ENCODE measurements around the gene PTK7. TPM values are rescaled to one million over a fixed set of nuclear protein-coding genes. Genes with fewer than 3 reads are reported as not detected.
"Not testable (repeated sequence)": the region's sequence is repeated elsewhere in the genome, so short reads cannot be mapped to it uniquely, and the experiment has no call there.

PTK7 gene
- total and polyA plus RNA-seq, 5 donors from 2014 or later: 0.25 to 2.3 TPM; not detected in 3

- no peaks in the 10 kb centered on the region for H3K36me3 Mint-ChIP-seq
- Histone ChIP-seq H3K27me3 (ENCODE audit: control insufficient read depth, insufficient read depth, low read length) (no peaks in the 10 kb centered on the region), H3K4me3 (ENCODE audit: low read depth, low read length) (no peak overlapping the region), H3K4me1 (ENCODE audit: control insufficient read depth, insufficient read depth, low read length, poor library complexity, severe bottlenecking) (peaks cover 2% of the 10 kb centered on the region), H3K9me3 (ENCODE audit: control insufficient read depth in 2 of 2, low read length in 2 of 2) (no peaks in the 10 kb centered on the region), H3K36me3 (ENCODE audit: control insufficient read depth, insufficient read depth, low read length) (no peaks in the 10 kb centered on the region), H3K27ac (ENCODE audit: insufficient read depth, low read length, poor library complexity, severe bottlenecking) (no peak overlapping the region)
- no peaks in the 10 kb centered on the region for H3K9me3 Mint-ChIP-seq
- peaks cover 0 to 12% (median 0%) of the 10 kb centered on the region in 4 donors for H3K4me1 Mint-ChIP-seq
- H3K27me3 Mint-ChIP-seq: no peaks in the 10 kb centered on the region
- DNase-seq: no peak
- H3K4me3 Mint-ChIP-seq: no peak overlapping the region
- no peak for ATAC-seq (ENCODE audit: low read depth in 2 of 2)
- H3K27ac Mint-ChIP-seq: no peak overlapping the region
Measured at GRCh38 chr6:43138267-43138666, 62.2 kb downstream of the PTK7 start.

DNA sequence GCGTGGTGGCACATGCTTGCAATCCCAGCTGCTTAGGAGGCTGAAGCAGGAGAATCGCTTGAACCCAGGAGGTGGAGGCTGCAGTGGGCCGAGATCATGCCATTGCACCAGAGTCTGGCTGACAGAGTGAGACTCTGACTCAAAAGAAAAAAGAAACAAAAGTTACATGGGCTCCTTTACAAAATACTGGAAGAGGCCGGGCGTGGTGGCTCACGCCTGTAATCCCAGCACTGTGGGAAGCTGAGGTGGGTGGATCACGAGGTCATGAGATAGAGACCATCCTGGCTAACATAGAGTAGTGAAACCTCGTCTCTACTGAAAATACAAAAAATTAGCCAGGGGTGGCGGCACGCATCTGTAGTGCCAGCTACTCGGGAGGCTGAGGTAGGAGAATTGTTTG lies 63.9 kb downstream of the PTK7 start:
- not testable (repeated sequence) for H3K9me3 Mint-ChIP-seq; ATAC-seq (ENCODE audit: low read depth in 2 of 2); DNase-seq; H3K36me3 ChIP-seq (ENCODE audit: control insufficient read depth, insufficient read depth, low read length); H3K27ac ChIP-seq (ENCODE audit: insufficient read depth, low read length, poor library complexity, severe bottlenecking); H3K27me3 ChIP-seq (ENCODE audit: control insufficient read depth, insufficient read depth, low read length); H3K36me3 Mint-ChIP-seq; H3K9me3 ChIP-seq (ENCODE audit: control insufficient read depth in 2 of 2, low read length in 2 of 2); H3K4me1 ChIP-seq (ENCODE audit: control insufficient read depth, insufficient read depth, low read length, poor library complexity, severe bottlenecking); H3K27me3 Mint-ChIP-seq; H3K4me3 ChIP-seq (ENCODE audit: low read depth, low read length); H3K27ac Mint-ChIP-seq; H3K4me3 Mint-ChIP-seq
- H3K4me1 Mint-ChIP-seq: peaks cover 0 to 16% (median 2%) of the 10 kb centered on the region in 4 donors

DNA sequence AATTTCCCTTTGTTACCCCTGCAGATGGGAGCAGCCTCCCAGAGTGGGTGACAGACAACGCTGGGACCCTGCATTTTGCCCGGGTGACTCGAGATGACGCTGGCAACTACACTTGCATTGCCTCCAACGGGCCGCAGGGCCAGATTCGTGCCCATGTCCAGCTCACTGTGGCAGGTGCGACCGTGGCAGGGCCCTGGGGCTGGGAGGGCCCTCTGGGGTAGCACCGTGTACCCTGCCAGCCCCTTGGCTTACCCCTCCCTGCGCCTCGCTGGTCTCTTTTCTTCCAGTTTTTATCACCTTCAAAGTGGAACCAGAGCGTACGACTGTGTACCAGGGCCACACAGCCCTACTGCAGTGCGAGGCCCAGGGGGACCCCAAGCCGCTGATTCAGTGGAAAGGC lies 65.5 kb downstream of the PTK7 start:
- Mint-ChIP-seq H3K27me3 (no peaks in the 10 kb centered on the region), H3K36me3 (no peaks in the 10 kb centered on the region), H3K27ac (no peak overlapping the region), H3K9me3 (no peaks in the 10 kb centered on the region), H3K4me3 (no peak overlapping the region), H3K4me1 (peaks cover 0 to 16% (median 2%) of the 10 kb centered on the region in 4 donors)
- no peak overlapping the region for H3K27ac ChIP-seq (ENCODE audit: insufficient read depth, low read length, poor library complexity, severe bottlenecking)
- peaks cover 9% of the 10 kb centered on the region for H3K4me1 ChIP-seq (ENCODE audit: control insufficient read depth, insufficient read depth, low read length, poor library complexity, severe bottlenecking)
- ATAC-seq (ENCODE audit: low read depth in 2 of 2) (no peak), DNase-seq (no peak)
- H3K9me3 ChIP-seq (ENCODE audit: control insufficient read depth in 2 of 2, low read length in 2 of 2): no peaks in the 10 kb centered on the region
- H3K36me3 ChIP-seq (ENCODE audit: control insufficient read depth, insufficient read depth, low read length): no peaks in the 10 kb centered on the region
- no peak overlapping the region for H3K4me3 ChIP-seq (ENCODE audit: low read depth, low read length)
- H3K27me3 ChIP-seq (ENCODE audit: control insufficient read depth, insufficient read depth, low read length): no peaks in the 10 kb centered on the region

- H3K27me3 ChIP-seq (ENCODE audit: control insufficient read depth, insufficient read depth, low read length): no peaks in the 10 kb centered on the region
- no peak overlapping the region for H3K4me3 Mint-ChIP-seq
- DNase-seq: peak in 1 of 3 donors; percentile 17
- no peak overlapping the region for H3K27ac ChIP-seq (ENCODE audit: insufficient read depth, low read length, poor library complexity, severe bottlenecking)
- ATAC-seq (ENCODE audit: low read depth in 2 of 2): peak; percentile 38 to 45
- peaks cover 9% of the 10 kb centered on the region for H3K4me1 ChIP-seq (ENCODE audit: control insufficient read depth, insufficient read depth, low read length, poor library complexity, severe bottlenecking)
- H3K27ac Mint-ChIP-seq: peak overlapping the region in 2 of 3 donors; percentile 89 to 90
- H3K9me3 ChIP-seq (ENCODE audit: control insufficient read depth in 2 of 2, low read length in 2 of 2): no peaks in the 10 kb centered on the region
- no peak overlapping the region for H3K4me3 ChIP-seq (ENCODE audit: low read depth, low read length)
- no peaks in the 10 kb centered on the region for H3K9me3 Mint-ChIP-seq
- H3K36me3 ChIP-seq (ENCODE audit: control insufficient read depth, insufficient read depth, low read length): no peaks in the 10 kb centered on the region
- H3K36me3 Mint-ChIP-seq: no peaks in the 10 kb centered on the region
- no peaks in the 10 kb centered on the region for H3K27me3 Mint-ChIP-seq
- peaks cover 0 to 16% (median 2%) of the 10 kb centered on the region in 4 donors for H3K4me1 Mint-ChIP-seq
Measured at GRCh38 chr6:43142101-43142500, 66.0 kb downstream of the PTK7 start.

GRCh38 chr6:43143235-43144128 lies 67.4 kb downstream of the PTK7 start:
- Mint-ChIP-seq H3K4me3 (peak overlapping the region in 1 of 4 donors; percentile 22), H3K36me3 (no peaks in the 10 kb centered on the region), H3K27me3 (no peaks in the 10 kb centered on the region), H3K27ac (peak overlapping the region in 2 of 3 donors; percentile 42 to 47), H3K4me1 (peaks cover 0 to 16% (median 2%) of the 10 kb centered on the region in 4 donors), H3K9me3 (no peaks in the 10 kb centered on the region)
- no peaks in the 10 kb centered on the region for H3K36me3 ChIP-seq (ENCODE audit: control insufficient read depth, insufficient read depth, low read length)
- H3K4me3 ChIP-seq (ENCODE audit: low read depth, low read length): no peak overlapping the region
- peak; percentile 75 to 87 for ATAC-seq (ENCODE audit: low read depth in 2 of 2)
- peaks cover 9% of the 10 kb centered on the region for H3K4me1 ChIP-seq (ENCODE audit: control insufficient read depth, insufficient read depth, low read length, poor library complexity, severe bottlenecking)
- peak; percentile 54 to 73 (median 70) for DNase-seq
- no peaks in the 10 kb centered on the region for H3K9me3 ChIP-seq (ENCODE audit: control insufficient read depth in 2 of 2, low read length in 2 of 2)
- no peaks in the 10 kb centered on the region for H3K27me3 ChIP-seq (ENCODE audit: control insufficient read depth, insufficient read depth, low read length)
- no peak overlapping the region for H3K27ac ChIP-seq (ENCODE audit: insufficient read depth, low read length, poor library complexity, severe bottlenecking)

DNA sequence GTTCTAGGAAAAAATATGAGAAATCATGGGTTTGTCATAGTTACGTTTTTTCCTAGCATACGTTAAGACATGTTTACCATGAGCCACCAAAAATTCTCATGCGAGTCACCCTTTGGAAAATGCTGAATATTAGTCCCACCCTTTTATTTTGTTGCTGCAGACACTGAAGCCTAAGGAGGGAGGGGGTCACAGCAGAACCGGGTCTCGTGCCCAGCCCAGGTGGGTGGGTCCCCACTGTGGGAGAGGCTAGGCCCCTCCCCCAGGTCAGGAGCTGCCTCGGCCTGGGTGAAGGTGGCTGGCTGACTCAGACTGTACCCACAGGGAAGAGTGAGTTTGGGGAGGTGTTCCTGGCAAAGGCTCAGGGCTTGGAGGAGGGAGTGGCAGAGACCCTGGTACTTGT lies 68.8 kb downstream of the PTK7 start:
- Histone ChIP-seq H3K27me3 (ENCODE audit: control insufficient read depth, insufficient read depth, low read length) (no peaks in the 10 kb centered on the region), H3K4me3 (ENCODE audit: low read depth, low read length) (no peak overlapping the region), H3K36me3 (ENCODE audit: control insufficient read depth, insufficient read depth, low read length) (no peaks in the 10 kb centered on the region), H3K4me1 (ENCODE audit: control insufficient read depth, insufficient read depth, low read length, poor library complexity, severe bottlenecking) (peaks cover 9% of the 10 kb centered on the region), H3K9me3 (ENCODE audit: control insufficient read depth in 2 of 2, low read length in 2 of 2) (no peaks in the 10 kb centered on the region), H3K27ac (ENCODE audit: insufficient read depth, low read length, poor library complexity, severe bottlenecking) (no peak overlapping the region)
- DNase-seq: no peak
- peaks cover 0 to 16% (median 2%) of the 10 kb centered on the region in 4 donors for H3K4me1 Mint-ChIP-seq
- no peak for ATAC-seq (ENCODE audit: low read depth in 2 of 2)
- no peak overlapping the region for H3K4me3 Mint-ChIP-seq
- no peaks in the 10 kb centered on the region for H3K9me3 Mint-ChIP-seq
- H3K27me3 Mint-ChIP-seq: no peaks in the 10 kb centered on the region
- H3K27ac Mint-ChIP-seq: no peak overlapping the region
- H3K36me3 Mint-ChIP-seq: no peaks in the 10 kb centered on the region

DNA sequence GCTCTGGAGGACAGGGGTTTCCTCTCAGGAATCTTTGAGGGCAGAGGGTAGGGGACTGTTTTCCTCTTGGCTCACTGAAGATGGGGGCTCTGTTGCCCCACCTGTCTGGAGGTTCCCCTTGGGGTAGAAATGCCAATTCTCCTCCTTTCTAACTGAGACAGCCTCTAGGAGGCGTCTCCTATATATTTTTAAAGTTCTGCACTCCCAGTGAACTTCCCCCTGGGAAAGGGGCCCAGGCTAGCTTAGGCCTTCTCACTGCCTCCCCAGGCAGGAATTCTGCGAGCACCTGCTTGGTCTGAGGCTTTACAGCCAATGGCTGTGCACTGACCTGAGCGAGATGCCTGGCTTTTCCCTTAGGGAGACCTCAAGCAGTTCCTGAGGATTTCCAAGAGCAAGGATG lies 70.1 kb downstream of the PTK7 start:
- H3K27me3 Mint-ChIP-seq: no peaks in the 10 kb centered on the region
- peak overlapping the region in 2 of 3 donors; percentile 15 to 56 for H3K27ac Mint-ChIP-seq
- H3K27me3 ChIP-seq (ENCODE audit: control insufficient read depth, insufficient read depth, low read length): no peaks in the 10 kb centered on the region
- no peaks in the 10 kb centered on the region for H3K9me3 ChIP-seq (ENCODE audit: control insufficient read depth in 2 of 2, low read length in 2 of 2)
- ATAC-seq (ENCODE audit: low read depth in 2 of 2) (no peak), DNase-seq (no peak)
- H3K27ac ChIP-seq (ENCODE audit: insufficient read depth, low read length, poor library complexity, severe bottlenecking): no peak overlapping the region
- H3K4me3 ChIP-seq (ENCODE audit: low read depth, low read length): no peak overlapping the region
- H3K4me3 Mint-ChIP-seq: no peak overlapping the region
- H3K36me3 Mint-ChIP-seq: no peaks in the 10 kb centered on the region
- no peaks in the 10 kb centered on the region for H3K36me3 ChIP-seq (ENCODE audit: control insufficient read depth, insufficient read depth, low read length)
- H3K4me1 ChIP-seq (ENCODE audit: control insufficient read depth, insufficient read depth, low read length, poor library complexity, severe bottlenecking): peaks cover 9% of the 10 kb centered on the region
- no peaks in the 10 kb centered on the region for H3K9me3 Mint-ChIP-seq
- peaks cover 0 to 13% (median 2%) of the 10 kb centered on the region in 4 donors for H3K4me1 Mint-ChIP-seq
